ENCODE results near the gene TEX50.
"Not testable (repeated sequence)": the region's sequence is repeated elsewhere in the genome, so short reads cannot be mapped to it uniquely, and the experiment has no call there.

The TEX50 gene, protein sequence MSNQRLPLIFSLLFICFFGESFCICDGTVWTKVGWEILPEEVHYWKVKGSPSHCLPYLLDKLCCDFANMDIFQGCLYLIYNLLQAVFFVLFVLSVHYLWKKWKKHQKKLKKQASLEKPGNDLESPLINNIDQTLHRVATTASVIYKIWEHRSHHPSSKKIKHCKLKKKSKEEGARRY

DNA sequence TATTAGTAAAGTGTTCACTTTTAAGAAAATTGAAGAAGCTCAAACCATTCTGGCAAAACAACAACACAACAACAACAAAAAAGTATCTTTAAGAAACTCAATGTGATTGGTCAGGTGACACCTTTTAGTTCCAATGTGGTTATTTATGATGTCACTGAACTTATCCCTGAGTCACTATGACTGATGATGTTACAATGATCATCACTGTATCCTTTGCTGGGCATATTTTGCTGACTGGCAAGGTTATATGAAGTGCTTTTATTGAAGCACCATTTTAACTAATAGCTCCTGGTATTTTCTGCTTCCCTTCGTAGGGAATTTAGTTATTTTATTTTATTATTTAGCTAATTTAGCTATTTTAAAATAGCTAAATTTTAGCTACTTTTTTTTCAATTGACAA is at the start of gene TEX50:
Gene TEX50, plus strand, starts transcription at position 223 of the 400 bp plus-strand sequence. CDS start 184 bp downstream, outside the sequence.
- no peak for DNase-seq

DNA sequence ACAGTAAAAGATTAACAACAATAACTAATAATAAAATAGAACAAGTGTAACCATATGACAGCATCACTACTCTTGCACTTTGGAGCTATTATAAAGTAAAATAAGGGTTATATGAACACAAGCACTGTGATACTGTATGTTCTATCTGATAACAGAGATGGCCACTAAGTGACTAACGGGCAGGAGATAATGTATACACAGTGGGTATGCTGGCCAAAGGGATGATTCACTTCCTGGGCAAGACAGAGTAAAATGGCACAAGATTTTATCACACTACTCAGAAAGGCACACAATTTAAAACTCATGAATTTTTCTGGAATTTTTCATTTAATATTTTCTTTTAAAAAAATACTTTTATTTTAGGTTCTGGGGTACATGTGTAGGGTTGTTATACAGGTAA is 44.6 kb upstream of the TEX50 start:
- DNase-seq = no peak

DNA sequence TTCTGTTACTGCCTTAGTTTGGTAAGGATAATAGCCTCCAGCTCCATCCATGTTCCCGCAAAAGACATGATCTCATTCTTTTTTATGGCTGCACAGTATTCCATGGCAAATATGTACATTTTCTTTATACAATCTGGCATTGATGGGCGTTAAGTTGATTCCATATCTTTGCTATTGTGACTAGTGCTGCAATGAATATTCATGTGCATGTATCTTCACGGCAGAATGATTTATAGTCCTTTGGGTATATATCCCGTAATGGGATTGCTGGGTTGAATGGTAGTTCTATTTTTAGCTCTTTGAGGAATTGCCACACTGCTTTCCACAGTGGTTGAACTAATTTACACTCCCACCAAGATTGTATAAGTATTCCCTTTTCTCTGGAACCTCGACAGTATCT is 44.0 kb upstream of the TEX50 start:
- DNase-seq = not testable (repeated sequence)

DNA sequence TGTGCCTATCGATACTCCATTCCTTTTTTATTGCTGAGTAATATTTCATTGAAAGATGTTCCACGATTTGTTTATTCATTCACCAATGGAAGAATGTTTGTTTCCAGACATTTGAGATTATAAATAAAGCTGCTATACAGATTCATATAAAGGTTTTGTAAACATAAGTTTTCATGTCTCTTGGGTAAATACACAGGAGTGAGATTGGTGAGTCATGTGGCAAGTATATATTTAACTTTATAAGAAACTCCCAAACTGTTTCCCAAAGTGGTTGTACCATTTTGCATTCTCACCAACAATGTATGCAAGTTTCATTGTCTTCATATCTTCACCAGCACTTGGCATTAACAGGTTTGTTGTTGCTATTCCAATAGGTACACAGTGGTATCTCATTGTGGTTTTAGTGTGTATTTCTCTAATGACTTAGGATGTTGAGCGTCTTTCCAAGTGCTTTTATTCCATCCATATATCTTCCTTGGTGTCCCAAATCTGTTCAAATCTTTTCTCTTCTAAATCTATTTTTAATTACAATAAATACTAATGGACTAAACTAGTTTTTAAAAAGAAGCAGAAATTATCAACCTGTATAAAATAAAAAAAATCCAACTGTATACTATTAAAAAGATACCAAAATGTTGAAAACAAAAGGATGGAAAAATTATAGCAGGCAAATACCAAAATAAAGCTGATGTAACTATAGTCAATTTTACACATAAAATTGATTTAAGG is 38.9 kb upstream of the TEX50 start:
- DNase-seq = no peak

DNA sequence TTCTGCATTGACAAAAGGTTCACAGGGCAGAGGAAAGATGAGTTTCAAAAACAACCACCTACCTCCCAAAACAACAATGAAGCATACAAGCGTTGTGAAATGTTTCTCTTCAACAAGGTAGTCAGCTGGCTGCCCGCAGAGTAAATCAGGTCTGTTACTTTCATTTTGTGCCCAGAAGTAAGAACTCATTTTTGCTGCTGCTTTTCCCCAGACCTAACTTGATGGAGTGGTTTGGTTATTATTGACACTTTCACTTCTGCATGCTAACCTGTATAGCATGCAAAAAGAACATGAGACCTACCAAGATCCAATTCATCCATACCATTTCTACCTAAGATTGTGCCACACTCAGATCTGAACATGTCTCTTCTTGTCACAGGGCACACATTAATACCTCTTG is 33.5 kb upstream of the TEX50 start:
- DNase-seq = no peak

DNA sequence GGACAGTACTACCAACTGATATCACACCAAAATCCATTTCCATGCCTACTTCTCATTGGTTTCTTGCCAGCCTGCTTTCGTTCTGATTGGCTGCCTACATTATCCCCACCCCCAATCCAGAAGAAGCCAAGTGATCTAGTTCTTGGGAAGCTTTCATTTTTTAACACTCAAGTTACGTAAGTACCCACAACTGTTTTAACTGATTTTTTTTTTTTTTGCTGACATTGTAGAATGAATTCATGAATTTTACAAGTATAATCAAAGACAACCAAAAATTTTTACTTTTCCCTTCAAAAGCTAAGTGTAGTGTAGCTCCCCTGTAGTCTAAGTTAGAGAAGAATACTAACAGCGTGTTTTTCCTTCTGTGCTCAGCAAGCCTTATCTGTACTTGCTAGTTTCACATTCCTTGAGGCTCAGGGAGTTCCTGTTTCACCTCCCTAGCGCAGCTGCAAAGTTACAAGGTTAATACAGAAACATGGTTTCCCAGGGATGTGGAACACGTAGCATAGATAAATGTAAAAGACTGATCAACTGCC is 32.0 kb upstream of the TEX50 start, which contains the start of gene SLC9C2:
Gene SLC9C2, minus strand, starts transcription at position 17 of the 536 bp plus-strand sequence. CDS start 1,296 bp downstream, outside the sequence.
- DNase-seq = no peak

DNA sequence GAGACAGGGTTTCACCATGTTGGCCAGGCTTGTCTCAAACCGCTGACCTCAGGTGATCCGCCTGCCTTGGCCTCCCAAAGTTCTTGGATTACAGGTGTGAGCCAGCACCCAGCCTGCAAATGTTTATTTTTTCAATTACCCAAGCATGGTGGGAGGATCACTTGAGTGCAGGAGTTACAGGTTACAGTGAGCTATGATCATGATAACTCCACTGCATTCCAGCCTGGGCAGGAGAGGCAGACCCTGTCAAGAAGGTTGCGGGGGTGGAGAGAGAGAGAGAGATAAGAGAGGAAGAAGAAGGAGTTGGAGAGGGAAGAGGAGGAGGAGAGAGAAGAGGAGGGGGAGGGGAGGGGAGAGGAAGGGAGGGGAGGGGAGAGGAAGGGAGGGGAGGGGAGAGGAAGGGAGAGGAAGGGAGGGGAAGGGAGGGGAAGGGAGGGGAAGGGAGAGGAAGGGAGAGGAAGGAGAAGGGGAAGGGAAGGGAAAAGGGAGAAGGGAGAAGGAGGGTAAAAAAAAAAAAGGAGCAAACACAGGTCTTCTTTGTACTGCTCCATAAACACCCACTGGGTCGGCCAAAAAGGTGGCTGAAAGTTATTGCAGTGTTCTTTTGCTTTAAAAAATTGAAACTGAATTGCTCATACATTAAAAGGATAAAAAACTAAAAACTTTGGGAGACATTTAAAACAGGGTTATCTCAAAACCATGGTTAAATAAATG is 26.5 kb upstream of the TEX50 start:
- DNase-seq = no peak

DNA sequence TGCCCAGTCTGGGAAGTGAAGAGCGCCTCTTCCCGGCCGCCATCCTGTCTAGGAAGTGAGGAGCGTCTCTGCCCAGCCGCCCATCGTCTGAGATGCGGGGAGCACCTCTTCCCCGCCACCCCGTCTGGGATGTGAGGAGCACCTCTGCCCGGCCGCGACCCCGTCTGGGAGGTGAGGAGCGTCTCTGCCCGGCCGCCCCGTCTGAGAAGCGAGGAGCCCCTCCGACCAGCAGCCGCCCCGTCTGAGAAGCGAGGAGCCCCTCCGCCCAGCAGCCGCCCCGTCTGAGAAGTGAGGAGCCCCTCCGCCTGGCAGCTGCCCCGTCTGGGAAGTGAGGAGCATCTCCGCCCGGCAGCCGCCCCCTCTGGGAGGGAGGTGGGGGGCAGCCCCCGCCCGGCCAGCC is 22.1 kb upstream of the TEX50 start:
- DNase-seq = not testable (repeated sequence)

DNA sequence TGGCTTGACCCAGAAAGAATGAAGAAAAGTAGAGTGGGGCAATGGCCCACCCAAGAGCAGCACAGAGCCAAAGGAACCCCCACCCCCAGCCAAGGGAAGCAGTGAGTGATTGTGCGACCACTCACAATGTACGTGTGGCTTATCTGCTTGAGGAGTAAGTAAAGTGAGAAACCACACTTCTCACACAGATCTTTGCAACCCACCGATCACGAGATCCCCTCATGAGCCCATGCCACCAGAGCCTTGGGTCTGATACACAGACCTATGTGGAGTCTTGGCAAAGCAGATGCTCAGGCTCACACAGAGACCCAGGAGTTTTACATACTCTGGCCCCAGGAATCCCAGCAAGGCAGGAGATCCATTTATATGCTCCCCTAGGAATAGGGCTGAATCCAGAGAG is 18.3 kb upstream of the TEX50 start:
- no peak for DNase-seq

DNA sequence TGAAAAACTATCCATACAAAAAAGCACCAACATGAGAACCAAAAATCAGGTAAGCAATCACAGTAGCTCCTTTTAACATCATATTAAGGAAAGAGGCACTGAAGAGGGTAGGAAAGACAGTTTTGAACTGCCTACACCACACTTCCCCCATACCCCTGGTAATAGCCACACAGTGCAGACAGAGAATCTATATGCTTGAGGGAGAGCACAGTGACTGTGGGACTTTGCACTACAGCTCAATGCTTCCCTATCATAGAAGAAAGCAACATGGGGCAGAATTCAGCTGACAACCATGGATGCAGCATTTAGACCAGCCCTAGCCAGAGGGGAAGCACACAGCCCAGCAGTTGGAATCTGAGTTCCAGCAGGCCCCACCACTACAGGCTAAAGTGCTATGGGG is 7.9 kb upstream of the TEX50 start:
- no peak for DNase-seq

DNA sequence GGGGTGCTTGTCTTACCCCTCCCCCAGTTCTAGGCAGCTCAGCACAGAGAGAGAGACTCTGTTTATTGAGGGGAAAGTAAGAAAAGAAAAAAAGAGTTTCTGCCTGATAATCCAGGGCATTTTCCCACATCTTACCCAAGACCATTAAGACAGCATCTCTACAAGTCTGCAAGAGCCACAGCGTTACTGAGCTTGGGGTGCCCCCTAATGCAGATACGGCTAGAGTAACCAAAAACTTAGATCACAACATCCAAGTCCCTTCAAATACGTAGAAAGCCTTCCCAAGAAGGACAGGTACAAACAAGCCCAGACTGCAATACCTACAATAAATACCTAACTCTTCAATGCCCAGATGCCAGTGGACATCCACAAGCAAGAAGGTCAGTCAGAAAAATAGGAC is 6.2 kb upstream of the TEX50 start:
- no peak for DNase-seq

DNA sequence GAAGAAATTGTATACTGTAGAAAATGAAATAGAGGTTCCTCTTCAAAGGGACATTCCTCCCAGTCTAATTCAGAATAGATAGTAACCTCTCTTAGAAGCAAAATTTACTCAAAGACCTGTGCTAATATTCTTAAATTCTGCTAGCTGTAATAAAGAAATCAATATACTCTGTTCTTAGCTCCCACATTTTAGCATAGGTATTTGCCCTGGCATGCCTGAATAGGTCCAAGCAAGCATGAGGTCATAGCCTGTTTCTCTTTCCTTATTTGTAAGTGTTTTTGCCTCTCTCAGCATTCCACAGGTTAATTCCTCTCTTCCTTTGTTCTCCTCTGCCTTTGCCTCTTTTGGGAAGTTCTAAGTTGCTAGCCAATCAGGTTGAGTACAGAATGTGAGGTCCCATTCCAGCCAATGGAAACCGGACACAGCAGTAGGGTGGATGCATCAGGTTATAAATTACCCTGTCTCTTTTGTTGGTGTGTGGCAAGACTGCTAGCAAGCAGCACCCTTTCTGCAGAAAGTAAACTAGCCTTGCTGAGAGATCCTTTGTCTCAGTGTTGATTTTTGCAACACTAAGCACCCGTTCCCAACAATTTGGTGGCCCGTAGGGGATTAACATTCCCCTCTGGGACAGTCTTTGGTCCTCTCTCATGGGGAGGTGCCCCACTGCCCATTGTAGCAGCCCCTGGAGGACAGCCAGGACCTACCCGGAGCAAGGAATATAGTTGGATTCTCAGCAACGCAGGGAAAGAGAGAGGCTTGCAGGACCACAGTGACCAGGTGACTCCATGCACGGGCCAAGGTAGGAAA is 2.3 kb downstream of the TEX50 start:
- DNase-seq = not testable (repeated sequence)

DNA sequence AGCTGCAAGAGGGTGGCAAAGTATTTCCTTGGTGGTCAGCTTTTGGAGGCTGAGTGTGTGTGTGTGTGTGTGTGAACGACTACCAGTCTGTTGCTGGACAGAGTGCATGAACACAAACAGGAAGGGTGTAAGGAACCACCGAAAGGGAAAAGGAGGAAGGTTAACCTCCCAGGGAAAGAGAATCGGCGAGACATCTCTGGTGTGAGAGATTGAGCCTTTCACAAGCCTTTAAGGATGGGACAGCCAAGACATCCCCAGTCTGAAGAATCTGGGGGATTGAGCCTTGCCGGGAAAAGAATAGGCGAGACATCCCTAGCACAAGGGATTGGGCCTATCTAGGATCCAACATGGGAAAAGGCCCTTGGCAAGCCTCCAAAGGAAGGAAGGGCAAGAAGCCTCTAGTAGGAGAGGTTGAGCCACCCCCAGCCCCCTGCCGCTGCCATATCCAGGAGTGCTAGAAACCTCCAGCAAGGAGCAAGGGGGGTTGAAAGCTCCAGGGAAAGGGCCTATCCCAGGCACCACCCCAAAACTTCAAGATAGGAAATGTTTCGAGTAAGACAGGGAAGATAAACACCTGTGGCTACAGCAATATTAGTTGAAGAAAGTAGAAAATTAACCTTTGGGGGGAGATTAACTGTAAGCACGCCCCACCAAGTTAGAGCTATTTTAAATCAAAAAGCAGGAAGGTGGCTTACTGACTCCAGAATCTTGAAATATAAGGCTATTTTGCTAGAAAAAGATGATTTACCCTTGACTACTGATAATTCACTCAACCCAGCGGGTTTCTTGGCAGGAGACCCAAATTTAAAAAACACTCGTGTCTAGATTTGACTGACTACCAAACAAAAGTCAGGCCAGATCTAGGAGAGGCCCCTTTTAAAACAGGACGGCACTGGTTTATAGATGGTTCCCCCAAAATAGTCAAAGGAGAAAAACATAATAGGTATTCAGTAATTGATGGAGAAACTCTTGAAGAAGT is 3.2 kb downstream of the TEX50 start:
- DNase-seq = no peak

DNA sequence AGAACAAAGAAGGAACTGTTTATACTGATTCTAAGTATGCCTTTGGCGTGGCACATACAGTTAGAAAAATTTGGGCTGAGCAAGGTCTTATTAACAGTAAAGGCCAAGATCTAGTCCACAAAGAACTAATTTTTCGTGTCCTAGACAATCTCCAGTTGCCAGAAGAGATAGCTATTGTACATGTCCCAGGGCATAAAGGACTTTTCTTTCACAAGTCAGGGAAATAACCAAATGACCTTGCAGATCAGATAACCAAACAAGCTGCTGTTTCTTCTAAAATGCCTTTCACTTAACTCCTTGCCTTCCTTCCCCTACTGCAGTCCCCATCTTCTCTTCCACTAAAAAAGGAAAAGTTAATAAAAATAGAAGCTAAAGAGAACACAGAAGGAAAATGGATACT is 4.0 kb downstream of the TEX50 start:
- DNase-seq = no peak

DNA sequence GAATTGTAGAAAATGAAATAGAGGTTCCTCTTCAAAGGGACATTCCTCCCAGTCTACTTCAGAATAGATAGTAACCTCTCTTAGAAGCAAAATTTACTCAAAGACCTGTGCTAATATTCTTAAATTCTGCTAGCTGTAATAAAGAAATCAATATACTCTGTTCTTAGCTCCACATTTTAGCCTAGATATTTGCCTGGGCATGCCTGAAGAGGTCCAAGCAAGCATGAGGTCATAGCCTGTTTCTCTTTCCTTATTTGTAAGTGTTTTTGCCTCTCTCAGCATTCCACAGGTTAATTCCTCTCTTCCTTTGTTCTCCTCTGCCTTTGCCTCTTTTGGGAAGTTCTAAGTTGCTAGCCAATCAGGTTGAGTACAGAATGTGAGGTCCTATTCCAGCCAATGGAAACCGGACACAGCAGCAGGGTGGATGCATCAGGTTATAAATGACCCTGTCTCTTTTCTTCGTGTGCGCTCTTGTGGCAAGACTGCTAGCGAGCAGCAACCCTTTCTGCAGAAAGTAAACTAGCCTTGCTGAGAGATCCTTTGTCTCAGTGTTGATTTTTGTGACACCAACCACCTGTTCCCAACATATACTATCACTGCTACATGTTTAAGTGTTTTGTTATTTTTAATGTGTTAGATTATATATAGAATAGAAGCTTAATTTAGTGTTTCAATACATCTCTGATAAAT is 7.5 kb downstream of the TEX50 start:
- not testable (repeated sequence) for DNase-seq

DNA sequence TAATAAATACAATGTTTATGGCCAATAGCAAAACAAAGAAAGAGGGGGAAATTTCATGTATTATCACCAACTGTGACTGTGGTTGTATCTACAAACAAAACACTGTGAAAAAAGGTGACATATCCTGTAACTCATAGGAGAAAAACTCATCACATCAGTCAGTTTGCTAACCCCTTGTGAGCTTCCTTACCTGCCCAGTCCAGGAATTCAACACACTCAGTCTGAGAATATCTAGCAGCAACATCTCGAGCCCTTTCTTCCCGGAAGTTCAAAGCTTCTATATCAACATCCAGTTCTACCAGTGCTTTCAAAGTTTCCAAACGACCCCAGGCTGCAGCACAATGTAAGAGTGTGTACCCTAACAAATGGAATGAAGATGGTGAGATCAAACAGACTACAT is 11.5 kb downstream of the TEX50 start:
- DNase-seq = no peak

DNA sequence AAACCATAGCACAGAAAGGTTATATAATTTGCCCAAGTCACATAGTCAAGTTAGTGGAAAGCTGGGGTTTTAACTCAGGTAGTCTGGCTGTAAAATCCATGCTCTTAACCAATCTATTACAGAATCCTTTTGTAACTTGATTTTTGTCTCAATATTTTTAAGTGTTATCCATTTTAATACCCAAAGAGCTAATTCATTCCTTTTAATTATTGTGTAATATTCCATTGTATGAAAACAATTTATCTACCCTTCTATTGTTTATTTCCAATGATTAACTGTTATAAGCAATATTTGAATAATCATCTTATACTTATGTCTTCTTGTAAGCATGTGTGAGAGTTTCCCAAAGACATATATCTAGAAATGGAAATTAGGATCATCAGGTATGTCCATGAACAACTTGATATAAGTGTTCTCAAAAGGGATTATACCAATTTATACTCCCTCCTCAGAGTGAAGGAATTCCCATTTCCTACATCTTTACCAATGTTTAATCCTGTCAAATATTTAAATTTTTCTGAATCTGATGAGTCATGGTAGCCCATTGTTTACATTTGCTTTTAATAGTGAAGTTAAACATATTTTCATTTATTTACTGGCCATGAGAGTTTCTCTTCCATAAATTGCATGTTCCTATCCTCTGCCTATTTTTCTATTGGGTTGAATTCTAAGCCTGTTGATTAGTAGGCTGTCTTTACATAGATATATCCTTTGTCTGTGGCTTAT is 13.9 kb downstream of the TEX50 start:
- DNase-seq = no peak

DNA sequence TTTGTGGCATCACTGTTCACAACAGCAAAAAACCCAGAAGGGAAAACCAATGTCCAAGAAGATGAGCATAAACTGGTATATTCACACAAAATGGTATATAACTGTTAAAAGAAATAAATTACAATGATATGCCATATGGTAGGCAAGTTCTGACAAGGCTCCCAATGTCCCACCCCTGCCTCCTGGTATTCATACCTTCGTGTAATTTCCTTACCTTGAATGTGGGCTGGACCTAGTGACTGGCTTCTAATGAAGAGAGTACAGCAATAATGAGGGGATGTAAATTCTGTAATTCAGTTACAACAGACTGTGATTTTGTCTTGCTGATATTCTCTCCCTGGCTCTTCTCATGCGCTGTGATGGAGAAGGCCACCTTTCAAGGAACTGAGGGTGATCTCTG is 25.2 kb downstream of the TEX50 start:
- DNase-seq = no peak

DNA sequence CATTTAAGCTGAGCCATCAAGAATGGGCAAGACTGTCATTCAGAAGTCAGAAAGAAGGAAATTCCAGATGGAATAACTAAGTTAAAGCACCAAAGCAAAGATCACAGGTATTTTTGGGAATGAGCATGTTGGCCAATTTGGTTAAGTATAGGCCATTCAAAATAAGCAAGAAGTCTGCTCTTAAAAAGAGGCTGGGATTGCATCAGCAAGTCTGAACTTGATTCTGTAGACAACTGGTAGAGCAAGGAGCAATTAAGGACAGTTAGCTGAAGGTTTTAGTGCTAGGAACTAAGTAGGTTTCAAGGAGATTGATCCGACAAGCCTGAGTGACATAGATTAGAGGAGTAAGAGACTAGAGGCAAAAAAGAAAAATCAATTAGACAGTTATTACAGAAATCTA is 26.1 kb downstream of the TEX50 start:
- DNase-seq = no peak

DNA sequence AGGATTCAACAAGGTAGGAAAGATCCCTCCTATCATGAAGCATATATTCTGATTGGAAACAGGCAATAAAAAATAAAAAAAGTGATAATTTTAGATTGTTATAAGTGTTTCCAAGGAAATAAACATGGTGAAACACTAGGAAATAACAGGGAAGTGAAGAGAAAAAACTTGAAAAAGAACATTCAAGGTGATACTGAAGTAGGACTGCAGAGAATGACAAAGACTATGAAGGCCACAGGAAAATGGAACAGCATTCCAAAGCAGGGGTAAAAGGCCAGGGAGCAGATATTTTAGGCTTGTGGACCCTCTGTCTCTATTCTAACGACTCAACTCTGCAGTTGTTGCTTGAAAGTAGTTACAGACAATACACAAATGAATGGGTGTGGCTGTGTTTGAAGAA is 26.6 kb downstream of the TEX50 start:
- DNase-seq = no peak

Measured in CD4-positive, alpha-beta T cell treated with Interferon gamma for 1 hour (primary cell).